ENCODE measurements around the gene PACRG. TPM values are rescaled to one million over a fixed set of nuclear protein-coding genes. Genes with fewer than 3 reads are reported as not detected.

PACRG gene
- total and polyA plus RNA-seq, 2 of the 13 experiments (the other 11 are each of a cell fraction or from before 2014, with no cell fraction given) = 0.13 TPM; not detected in 1

DNA sequence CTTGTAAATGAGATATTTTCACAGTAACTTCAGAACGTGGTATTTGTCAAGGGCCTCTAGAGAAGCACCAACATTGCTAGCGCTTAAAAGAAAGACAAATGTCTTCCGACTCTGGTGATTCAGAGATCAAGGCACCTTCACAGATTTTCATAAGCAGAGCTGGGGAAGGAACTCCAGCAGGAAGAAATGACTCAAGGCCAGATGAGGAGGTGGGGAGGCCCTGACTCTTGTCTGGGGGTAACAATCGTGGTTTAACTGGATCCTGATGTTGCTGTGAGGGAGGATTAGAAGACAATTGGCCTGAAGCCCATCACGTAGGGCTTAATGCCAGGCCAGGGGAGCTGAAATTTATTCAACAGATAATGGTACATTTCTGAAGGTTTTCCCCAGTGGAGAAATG is 563.8 kb downstream of the PACRG start:
- in situ Hi-C loops (cut with HindIII; ENCODE audit: extremely low pct_ligation_motif_present, low pct_unique_long_range_greater_than_20kb) = no loop called here
- 43% methylated on average over 5 of the region's 5 CpGs for WGBS (ENCODE audit: low lambda C conversion rate)
- DNase-seq (ENCODE audit: low spot score) (no peak), ATAC-seq (no peak), FAIRE-seq (no peak)
- Histone ChIP-seq H3K9me3 (ENCODE audit: low read length) (no peaks in the 10 kb centered on the region), H3K4me2 (ENCODE audit: low read depth, low read length) (no peak overlapping the region), H3K4me1 (ENCODE audit: insufficient read depth, low read length) (no peaks in the 10 kb centered on the region), H3K27me3 (ENCODE audit: control insufficient read depth in 1 of 2, insufficient read depth in 2 of 2, low read length in 2 of 2) (peaks cover 2 to 22% of the 10 kb centered on the region in 2 experiments; a peak in 4 of 5 replicates), H3K79me2 (ENCODE audit: insufficient read depth, low read length) (no peaks in the 10 kb centered on the region), H4K20me1 (ENCODE audit: insufficient read depth, low read length) (no peaks in the 10 kb centered on the region), H2AFZ (ENCODE audit: low read length) (no peak overlapping the region), H3K9ac (ENCODE audit: insufficient read depth, low read depth, low read length) (no peak overlapping the region), H3K4me3 (replicated peaks in 1 of 3; ENCODE audit: insufficient read depth in 1 of 3, low read depth in 2 of 3, low read length in 3 of 3) (no peak overlapping the region), H3K36me3 (replicated peaks in 1 of 2; ENCODE audit: control insufficient read depth in 1 of 2, insufficient read depth in 2 of 2, low read length in 2 of 2) (no peaks in the 10 kb centered on the region), H3K27ac (ENCODE audit: extremely low read length, insufficient read depth, low read length) (no peak overlapping the region)
- ChIA-PET POLR2A (no interaction called here), CTCF (ENCODE audit: low intra/inter-chr PET ratio, low total read pairs) (no interaction called here)
- no TSS peak for BruUV-seq (replicated peaks)
- intact Hi-C loops (cut with micrococcal nuclease; ENCODE audit: unreplicated experiment) = no loop called here
- TF ChIP-seq, protein P1, sequence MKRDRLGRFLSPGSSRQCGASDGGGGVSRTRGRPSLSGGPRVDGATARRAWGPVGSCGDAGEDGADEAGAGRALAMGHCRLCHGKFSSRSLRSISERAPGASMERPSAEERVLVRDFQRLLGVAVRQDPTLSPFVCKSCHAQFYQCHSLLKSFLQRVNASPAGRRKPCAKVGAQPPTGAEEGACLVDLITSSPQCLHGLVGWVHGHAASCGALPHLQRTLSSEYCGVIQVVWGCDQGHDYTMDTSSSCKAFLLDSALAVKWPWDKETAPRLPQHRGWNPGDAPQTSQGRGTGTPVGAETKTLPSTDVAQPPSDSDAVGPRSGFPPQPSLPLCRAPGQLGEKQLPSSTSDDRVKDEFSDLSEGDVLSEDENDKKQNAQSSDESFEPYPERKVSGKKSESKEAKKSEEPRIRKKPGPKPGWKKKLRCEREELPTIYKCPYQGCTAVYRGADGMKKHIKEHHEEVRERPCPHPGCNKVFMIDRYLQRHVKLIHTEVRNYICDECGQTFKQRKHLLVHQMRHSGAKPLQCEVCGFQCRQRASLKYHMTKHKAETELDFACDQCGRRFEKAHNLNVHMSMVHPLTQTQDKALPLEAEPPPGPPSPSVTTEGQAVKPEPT (CRISPR knock-in tag; IDR thresholded peaks at IDR 0.05; ENCODE audit: low read depth) = no peak
- TF ChIP-seq ISX (CRISPR knock-in tag; conservative IDR thresholded peaks at IDR 0.05) (no peak), TAF1 (CRISPR knock-in tag; IDR thresholded peaks at IDR 0.05) (no peak), ZNF615 (CRISPR knock-in tag; IDR thresholded peaks at IDR 0.05; ENCODE audit: borderline replicate concordance) (no peak), HNRNPH1 (optimal IDR thresholded peaks at IDR 0.05; ENCODE audit: low read depth, low read length) (no peak), ZNF17 (CRISPR knock-in tag; IDR thresholded peaks at IDR 0.05) (no peak), ZNF782 (CRISPR knock-in tag; IDR thresholded peaks at IDR 0.05; ENCODE audit: borderline replicate concordance) (no peak), ZNF672 (CRISPR knock-in tag; IDR thresholded peaks at IDR 0.05) (no peak), ZNF549 (CRISPR knock-in tag; IDR thresholded peaks at IDR 0.05) (no peak), KAT8 (CRISPR knock-in tag; IDR thresholded peaks at IDR 0.05) (no peak), ZNF432 (CRISPR knock-in tag; IDR thresholded peaks at IDR 0.05; ENCODE audit: borderline replicate concordance) (no peak), EEA1 (CRISPR knock-in tag; IDR thresholded peaks at IDR 0.05; ENCODE audit: borderline replicate concordance) (no peak)
- TF ChIP-seq, protein P2, sequence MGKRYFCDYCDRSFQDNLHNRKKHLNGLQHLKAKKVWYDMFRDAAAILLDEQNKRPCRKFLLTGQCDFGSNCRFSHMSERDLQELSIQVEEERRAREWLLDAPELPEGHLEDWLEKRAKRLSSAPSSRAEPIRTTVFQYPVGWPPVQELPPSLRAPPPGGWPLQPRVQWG (CRISPR knock-in tag; IDR thresholded peaks at IDR 0.05; ENCODE audit: borderline replicate concordance, low read depth) = no peak
- TF ChIP-seq, protein P3, sequence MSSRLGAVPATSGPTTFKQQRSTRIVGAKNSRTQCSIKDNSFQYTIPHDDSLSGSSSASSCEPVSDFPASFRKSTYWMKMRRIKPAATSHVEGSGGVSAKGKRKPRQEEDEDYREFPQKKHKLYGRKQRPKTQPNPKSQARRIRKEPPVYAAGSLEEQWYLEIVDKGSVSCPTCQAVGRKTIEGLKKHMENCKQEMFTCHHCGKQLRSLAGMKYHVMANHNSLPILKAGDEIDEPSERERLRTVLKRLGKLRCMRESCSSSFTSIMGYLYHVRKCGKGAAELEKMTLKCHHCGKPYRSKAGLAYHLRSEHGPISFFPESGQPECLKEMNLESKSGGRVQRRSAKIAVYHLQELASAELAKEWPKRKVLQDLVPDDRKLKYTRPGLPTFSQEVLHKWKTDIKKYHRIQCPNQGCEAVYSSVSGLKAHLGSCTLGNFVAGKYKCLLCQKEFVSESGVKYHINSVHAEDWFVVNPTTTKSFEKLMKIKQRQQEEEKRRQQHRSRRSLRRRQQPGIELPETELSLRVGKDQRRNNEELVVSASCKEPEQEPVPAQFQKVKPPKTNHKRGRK (CRISPR knock-in tag; IDR thresholded peaks at IDR 0.05) = no peak
